Pancreas (tissue), 10 donors: ENCODE data around the gene CLRN1. TPM values are rescaled to one million over a fixed set of nuclear protein-coding genes. Genes with fewer than 3 reads are reported as not detected.

Experiments
- ATAC-seq, 4 donors: fragments of 200-7000 bp; cut with Tn5 transposase; one replicate each; pipeline versions ENCODE4 v1.8.0 to v1.9.1; 2020; ENCODE audit warnings: mild to moderate bottlenecking in 4 of 4, moderate library complexity in 4 of 4
- DNase-seq, 6 donors: peaks; one replicate each; pipeline ENCODE4 v3.0.0-alpha.2; 2020
- FAIRE-seq: peaks from 2 replicates; lab custom pipeline; 2012; peaks lifted over from hg19 to GRCh38; lab: Jason Lieb, UNC
- H3K27ac ChIP-seq, 4 donors: fragments of 200-600 bp; sonication (generic); 1 replicate in 3 of 4; 2 replicates in 1 of 4; pipeline versions ENCODE4 v1.5.0 to v1.8.0; 2020
- H3K27me3 ChIP-seq, 4 donors: fragments of 200-600 bp; one replicate each; pipeline ENCODE4 v1.8.0; 2021
- H3K36me3 ChIP-seq, 3 donors: fragments of 200-600 bp; sonication (generic) in 1 of 3; one replicate each; pipeline versions ENCODE4 v1.5.0 to v1.8.0; 2020 to 2021
- H3K4me1 ChIP-seq, 3 donors: fragments of 200-600 bp; one replicate each; pipeline ENCODE4 v1.8.0; 2021
- H3K4me3 ChIP-seq, 4 donors: fragments of 200-600 bp; sonication (generic) in 2 of 4; one replicate each; pipeline versions ENCODE4 v1.5.0 to v1.8.0; 2020 to 2021
- H3K9me3 ChIP-seq, 4 donors: fragments of 200-600 bp; one replicate each; pipeline ENCODE4 v1.8.0; 2021
- CTCF ChIP-seq, 4 donors: fragments of 200-600 bp; sonication (generic) in 3 of 4; IDR thresholded peaks; one replicate each; pipeline versions ENCODE4 v1.5.0 to v1.8.0; 2021; ENCODE audit warnings: antibody characterized with exemption in 4 of 4
- WGBS, 2 donors: extraction: QIAGEN DNeasy Blood & Tissue Kit; methylation state at CpG; one replicate each; pipeline ENCODE4 v1.1.7; 2013; 5-methylcytosine and 5-hydroxymethylcytosine counted together
- intact Hi-C, 3 donors: fragments of 100-400 bp; cut with DNase I; formaldehyde crosslinking; loops; one replicate each; pipeline versions ENCODE4 v1.11.1 to v1.14.2; 2022
- polyA plus RNA-seq, 2 donors: library from polyadenylated mRNA; stranded (reverse); fragments of 200-250 nt; gene quantifications; one replicate each; pipeline ENCODE4 v1.2.3, GENCODE V29; 2013
- total RNA-seq, 6 donors: library from RNA; stranded (reverse); fragmentation: NEBNext Ultra II Directional in 4 of 6; extraction: Animal tissue kit (Norgen Biotek cat#: 25700) in 4 of 6; gene quantifications; one replicate each; pipeline versions ENCODE4 v1.2.1 to v1.2.4, GENCODE V29; 2021 to 2023
- donor health status: healthy with polysubstance abuse.
- donor health status: DM: no; HTN: no; CAD: no; lungs with moderate emphysema.
- donor health status: DM: no; HTN: no; CAD: no.
- donor health status: control.
- donor health status: control.
- donor health status: Bipolar disorder and iron deficiency.
- donor health status: DM: yes; HTN: yes; CAD: no.
- donor health status: DM: no; HTN: no; CAD: no.
- donor health status: DM: no; HTN: no; CAD: no.
- donor health status: DM: yes; HTN: yes; CAD: no.

The CLRN1 gene
- total and polyA plus RNA-seq, 8 donors, result not detected

- H3K27ac ChIP-seq, result no peak overlapping the region
- no peak for DNase-seq
- no peak for ATAC-seq
- TF ChIP-seq CTCF (IDR thresholded peaks at IDR 0.05), result no peak
- intact Hi-C loops, result no loop called here
- H3K9me3 ChIP-seq, result no peaks in the 10 kb centered on the region
- peak; percentile 43 for FAIRE-seq
- H3K4me1 ChIP-seq, result no peaks in the 10 kb centered on the region
- H3K4me3 ChIP-seq, result no peak overlapping the region
- H3K27me3 ChIP-seq, result no peaks in the 10 kb centered on the region
- H3K36me3 ChIP-seq, result no peaks in the 10 kb centered on the region
These were observed 11.5 kb upstream of the CLRN1 start for GRCh38 chr3:150984066-150984465.

- FAIRE-seq, result no peak
- no peak for ATAC-seq
- TF ChIP-seq CTCF (IDR thresholded peaks at IDR 0.05), result no peak
- no peak overlapping the region for H3K4me3 ChIP-seq
- H3K4me1 ChIP-seq, result no peaks in the 10 kb centered on the region
- WGBS, 2 donors, result 86 to 90% methylated on average over 4 of the region's 4 CpGs
- no peak overlapping the region for H3K27ac ChIP-seq
- no peaks in the 10 kb centered on the region for H3K27me3 ChIP-seq
- intact Hi-C loops, result no loop called here
- no peak for DNase-seq
- H3K36me3 ChIP-seq, result no peaks in the 10 kb centered on the region
- H3K9me3 ChIP-seq, result no peaks in the 10 kb centered on the region
These were observed 6.1 kb upstream of the CLRN1 start for GRCh38 chr3:150978566-150979148.

- no peak overlapping the region for H3K27ac ChIP-seq
- no peaks in the 10 kb centered on the region for H3K9me3 ChIP-seq
- FAIRE-seq (no peak), DNase-seq (no peak), ATAC-seq (no peak)
- intact Hi-C loops, result no loop called here
- no peaks in the 10 kb centered on the region for H3K27me3 ChIP-seq
- no peaks in the 10 kb centered on the region for H3K4me1 ChIP-seq
- 74 to 75% methylated on average over 3 of the region's 3 CpGs for WGBS, 2 donors
- no peaks in the 10 kb centered on the region for H3K36me3 ChIP-seq
- no peak for TF ChIP-seq CTCF (IDR thresholded peaks at IDR 0.05)
- H3K4me3 ChIP-seq, result no peak overlapping the region
These were observed 3.5 kb upstream of the CLRN1 start for GRCh38 chr3:150975992-150976368.

- H3K27ac ChIP-seq, result no peak overlapping the region
- FAIRE-seq (no peak), DNase-seq (no peak), ATAC-seq (no peak)
- no peak for TF ChIP-seq CTCF (IDR thresholded peaks at IDR 0.05)
- intact Hi-C loops, result no loop called here
- H3K9me3 ChIP-seq, result no peaks in the 10 kb centered on the region
- no peaks in the 10 kb centered on the region for H3K4me1 ChIP-seq
- no peaks in the 10 kb centered on the region for H3K27me3 ChIP-seq
- no peak overlapping the region for H3K4me3 ChIP-seq
- H3K36me3 ChIP-seq, result no peaks in the 10 kb centered on the region
- 59 to 61% methylated on average over 7 of the region's 7 CpGs for WGBS, 2 donors
These were observed 2.8 kb upstream of the CLRN1 start for GRCh38 chr3:150975086-150975991.
